GM12864 (cell line): ENCODE measurements around the gene FGF12.

ENCODE experiments used
- DNase-seq: peaks from one replicate; pipeline ENCODE4 v3.0.0-alpha.2; 2011; ENCODE audit warnings: low read depth
- H3K4me3 ChIP-seq: 2 replicates; pipeline ENCODE4 v1.5.1; 2011; ENCODE audit warnings: mild to moderate bottlenecking, low read depth, low read length, control low read depth
- TF ChIP-seq, protein P1 (sequence below): IDR thresholded peaks from 2 replicates; pipeline ENCODE4 v1.5.1; 2011; ENCODE audit warnings: low read depth, mild to moderate bottlenecking, moderate library complexity, low read length, control low read depth, inconsistent platforms; ENCODE audit errors: missing control alignments

FGF12 gene

DNA sequence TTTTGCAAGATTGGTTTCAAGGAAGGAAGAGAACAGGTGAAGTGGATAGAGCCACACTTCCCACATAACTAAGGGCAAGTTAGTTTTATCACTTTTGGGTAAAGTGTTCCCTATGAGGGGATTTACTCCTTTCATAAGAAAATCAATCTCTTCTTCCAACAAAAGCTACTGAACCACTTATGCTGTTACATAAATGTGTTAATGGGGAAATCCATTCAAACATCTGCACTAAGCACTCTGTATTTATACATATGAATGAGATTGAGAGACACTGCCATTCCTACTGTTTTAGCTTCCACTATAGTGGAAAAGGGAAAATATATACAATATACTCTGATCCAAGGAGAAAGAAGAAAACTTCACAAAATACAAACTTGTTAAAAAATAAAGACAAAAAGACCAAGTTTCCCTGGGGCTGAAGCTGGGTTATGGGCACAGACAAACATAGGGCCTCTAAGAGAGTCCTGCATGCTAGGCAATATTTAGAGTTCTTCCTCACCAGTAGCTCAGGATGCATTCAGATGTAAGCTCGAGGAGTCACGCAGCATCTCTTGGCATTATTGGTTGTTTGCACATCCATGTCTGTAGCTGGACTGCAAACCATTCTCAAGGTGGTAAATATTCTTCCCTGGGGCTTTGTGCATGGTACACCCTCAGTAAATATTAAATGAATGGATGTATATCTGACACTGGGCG, 454.2 kb downstream of the FGF12 start:
- DNase-seq = no peak

DNA sequence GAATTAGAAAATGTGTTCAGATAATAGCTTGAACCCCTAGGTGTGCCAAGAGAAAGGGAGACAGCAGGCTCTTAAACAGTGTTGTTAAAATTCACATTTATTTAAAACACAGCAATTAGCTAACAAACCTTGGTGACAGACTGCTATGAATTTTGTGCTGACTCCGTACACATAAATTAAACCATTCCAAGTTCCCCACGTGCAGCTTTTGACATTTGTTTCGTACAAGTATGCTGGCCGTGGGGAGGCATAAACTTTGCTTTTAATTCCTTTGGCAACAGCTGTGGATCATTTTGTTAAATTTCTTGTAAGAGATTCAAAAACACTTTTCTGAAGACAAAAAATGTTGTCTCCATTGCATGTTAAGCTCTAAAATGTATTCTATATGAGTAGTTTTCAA, 465.3 kb downstream of the FGF12 start:
- no peak for DNase-seq
- no peak overlapping the region for H3K4me3 ChIP-seq
- TF ChIP-seq, protein P1, sequence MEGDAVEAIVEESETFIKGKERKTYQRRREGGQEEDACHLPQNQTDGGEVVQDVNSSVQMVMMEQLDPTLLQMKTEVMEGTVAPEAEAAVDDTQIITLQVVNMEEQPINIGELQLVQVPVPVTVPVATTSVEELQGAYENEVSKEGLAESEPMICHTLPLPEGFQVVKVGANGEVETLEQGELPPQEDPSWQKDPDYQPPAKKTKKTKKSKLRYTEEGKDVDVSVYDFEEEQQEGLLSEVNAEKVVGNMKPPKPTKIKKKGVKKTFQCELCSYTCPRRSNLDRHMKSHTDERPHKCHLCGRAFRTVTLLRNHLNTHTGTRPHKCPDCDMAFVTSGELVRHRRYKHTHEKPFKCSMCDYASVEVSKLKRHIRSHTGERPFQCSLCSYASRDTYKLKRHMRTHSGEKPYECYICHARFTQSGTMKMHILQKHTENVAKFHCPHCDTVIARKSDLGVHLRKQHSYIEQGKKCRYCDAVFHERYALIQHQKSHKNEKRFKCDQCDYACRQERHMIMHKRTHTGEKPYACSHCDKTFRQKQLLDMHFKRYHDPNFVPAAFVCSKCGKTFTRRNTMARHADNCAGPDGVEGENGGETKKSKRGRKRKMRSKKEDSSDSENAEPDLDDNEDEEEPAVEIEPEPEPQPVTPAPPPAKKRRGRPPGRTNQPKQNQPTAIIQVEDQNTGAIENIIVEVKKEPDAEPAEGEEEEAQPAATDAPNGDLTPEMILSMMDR = no peak

More for the DNA sequence above, 454.2 kb downstream of the FGF12 start:
- TF ChIP-seq, protein P1 = no peak
- H3K4me3 ChIP-seq = no peak overlapping the region

DNA sequence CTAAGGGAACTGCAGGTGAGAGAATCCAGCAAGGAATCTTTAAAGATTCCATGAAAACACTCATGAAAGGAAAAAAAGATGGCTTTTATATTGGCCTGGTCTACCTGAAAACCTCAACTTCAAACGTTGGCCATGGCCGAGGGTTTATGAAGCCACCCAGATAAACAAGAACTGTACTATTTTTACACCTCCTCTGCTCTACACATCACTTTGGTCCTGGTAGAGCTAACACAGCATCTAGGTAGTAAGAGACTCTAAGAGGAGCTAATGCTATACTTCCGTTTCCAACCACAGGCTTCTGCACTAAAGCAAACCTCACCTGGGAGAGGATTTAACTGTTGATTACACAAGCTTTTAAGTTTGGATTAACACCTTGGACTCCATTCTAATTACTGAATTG, 466.2 kb downstream of the FGF12 start:
- TF ChIP-seq, protein P1 = no peak
- no peak overlapping the region for H3K4me3 ChIP-seq
- DNase-seq = no peak

DNA sequence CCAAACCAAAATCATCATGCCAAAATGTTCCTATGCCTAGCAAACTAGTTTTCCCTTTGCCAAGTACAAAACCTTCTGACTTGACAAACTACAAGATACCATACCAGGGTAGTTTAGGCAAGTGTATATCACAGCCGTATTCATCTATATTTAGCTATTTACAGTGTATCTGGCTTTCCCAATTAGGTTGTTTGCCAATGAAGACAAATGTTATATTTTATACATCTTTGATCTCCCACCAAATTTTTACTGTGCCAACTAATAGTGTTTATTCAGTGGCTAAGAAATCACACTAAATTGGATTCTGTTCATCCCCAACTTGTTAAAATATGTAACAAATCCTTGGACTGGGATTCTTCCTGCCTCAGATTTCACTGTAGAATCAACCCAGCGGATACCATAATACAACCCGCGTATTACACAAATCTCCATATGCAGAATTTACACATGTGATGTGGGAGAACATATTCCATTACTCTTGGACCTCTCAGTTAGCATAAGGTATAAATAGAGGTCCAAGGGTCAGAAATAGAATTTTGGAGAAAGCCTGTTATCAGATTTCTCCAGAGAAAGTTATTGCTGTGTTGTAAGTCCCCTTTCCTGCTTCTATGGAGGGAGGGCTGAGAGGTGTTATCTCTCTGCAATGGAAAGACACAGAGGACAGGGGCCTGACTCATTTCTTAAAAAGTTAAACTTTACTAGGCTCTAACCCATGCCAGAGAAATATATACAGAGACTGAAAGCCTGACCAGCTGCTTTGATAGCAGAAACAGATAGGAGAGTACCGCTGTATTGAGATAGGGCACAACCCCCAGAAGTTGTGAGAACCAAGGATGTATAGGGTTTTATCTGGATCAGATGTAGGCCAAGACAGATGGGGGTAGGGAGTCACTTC, 467.0 kb downstream of the FGF12 start:
- DNase-seq = no peak
- TF ChIP-seq, protein P1 = no peak
- no peak overlapping the region for H3K4me3 ChIP-seq

DNA sequence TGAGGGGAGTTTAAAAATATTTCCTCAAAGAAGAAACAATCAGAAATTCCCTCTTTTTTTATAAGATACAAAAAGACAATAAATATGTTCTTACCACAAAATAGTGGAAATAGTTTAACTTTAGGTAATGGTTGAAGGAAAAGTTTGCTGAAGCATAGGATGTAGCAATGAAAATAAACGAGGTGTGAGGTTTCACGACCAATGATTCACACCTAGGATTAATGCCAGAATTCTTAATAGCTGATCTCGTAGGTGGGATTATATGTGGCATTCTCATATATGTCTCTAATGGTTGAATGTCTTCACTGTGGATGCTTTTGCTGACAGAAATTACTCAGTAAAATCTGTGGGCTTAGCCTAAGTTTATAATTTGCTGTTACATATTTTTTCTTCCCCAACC, 467.7 kb downstream of the FGF12 start:
- H3K4me3 ChIP-seq = no peak overlapping the region
- no peak for DNase-seq
- TF ChIP-seq, protein P1 = no peak

DNA sequence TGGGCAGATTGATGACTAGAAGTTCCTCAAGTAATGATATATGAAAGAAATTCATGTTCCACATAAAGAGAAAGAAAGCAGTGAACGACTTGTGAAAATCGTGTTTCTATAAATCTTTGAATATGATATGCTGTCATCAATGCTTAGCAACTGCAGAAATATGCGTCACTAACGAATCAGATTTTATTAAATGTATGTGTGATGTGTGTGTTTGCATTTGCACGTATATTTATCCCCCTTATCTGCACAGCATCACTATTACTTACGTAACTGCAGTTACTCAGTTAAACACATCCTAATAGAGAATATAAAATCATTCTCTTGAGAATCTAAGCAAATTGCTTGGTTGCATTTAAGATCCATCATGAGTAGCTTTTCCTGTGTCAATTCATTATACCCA, 468.6 kb downstream of the FGF12 start:
- no peak for DNase-seq
- H3K4me3 ChIP-seq = no peak overlapping the region

More for the DNA sequence above, 468.6 kb downstream of the FGF12 start:
- TF ChIP-seq, protein P1 = no peak
